Vagina (tissue), 2 donors: ENCODE measurements around the gene RNF213.

Experiments used
- CTCF ChIP-seq, 3 experiments: fragments of 450-650 bp in 2 of 3; fragments of 200-600 bp in 1 of 3; sonication (generic) in 1 of 3; IDR thresholded peaks; one replicate each; pipeline ENCODE4 v1.5.1; 2017 to 2019; ENCODE audit warnings: antibody characterized with exemption in 3 of 3, mild to moderate bottlenecking in 2 of 3, moderate library complexity in 2 of 3
- POLR2A ChIP-seq, 2 donors: fragments of 450-650 bp; IDR thresholded peaks; one replicate each; pipeline ENCODE4 v1.6.1; 2017; ENCODE audit warnings: antibody characterized with exemption in 2 of 2, mild to moderate bottlenecking in 2 of 2, moderate library complexity in 2 of 2
- POLR2AphosphoS5 ChIP-seq, 2 donors: sonication (generic); formaldehyde crosslinking; IDR thresholded peaks; one replicate each; pipeline ENCODE4 v1.9.0; 2017; ENCODE audit warnings: antibody characterized with exemption in 2 of 2, mild to moderate bottlenecking in 2 of 2, low read depth in 1 of 2; ENCODE audit not compliant: insufficient read depth in 1 of 2

GRCh38 chr17:80387071-80387470 lies 126.4 kb downstream of the RNF213 start:
- TF ChIP-seq CTCF (IDR thresholded peaks at IDR 0.05) = no peak
- no peak for TF ChIP-seq POLR2A (IDR thresholded peaks at IDR 0.05)
- TF ChIP-seq POLR2AphosphoS5 (IDR thresholded peaks at IDR 0.05; ENCODE audit: insufficient read depth in 1 of 2, low read depth in 1 of 2) = no peak
